HEK293T (cell line): ENCODE measurements around the gene CAMK2D.

ENCODE experiments used
- CTCF ChIA-PET: fragments of 350-600 bp; formaldehyde crosslinking; extraction: SDS; loops from one replicate; lab custom pipeline; 2021; ENCODE audit warnings: antibody characterized with exemption, inconsistent platforms; lab: Yijun Ruan, JAX
- POLR2A ChIA-PET: fragments of 350-600 bp; formaldehyde crosslinking; extraction: SDS; loops from one replicate; lab custom pipeline; 2020; ENCODE audit warnings: antibody characterized with exemption, inconsistent platforms; lab: Yijun Ruan, JAX
- DNase-seq: peaks from one replicate; pipeline ENCODE4 v3.0.0; 2012; ENCODE audit warnings: mixed read lengths; ENCODE audit errors: extremely low spot score
- ARNT ChIP-seq: fragments of 450-650 bp; IDR thresholded peaks from 2 replicates; pipeline ENCODE4 v1.6.1; 2017; ENCODE audit warnings: mild to moderate bottlenecking
- BHLHE40 ChIP-seq: fragments of 450-650 bp; IDR thresholded peaks from 2 replicates; pipeline ENCODE4 v1.6.1; 2016; ENCODE audit warnings: mild to moderate bottlenecking, moderate library complexity, borderline replicate concordance
- CTBP1 ChIP-seq: fragments of 450-650 bp; IDR thresholded peaks from 2 replicates; pipeline ENCODE4 v1.6.1; 2016; ENCODE audit warnings: borderline replicate concordance
- ELF4 ChIP-seq: fragments of 450-650 bp; IDR thresholded peaks from 2 replicates; pipeline ENCODE4 v1.6.1; 2017; ENCODE audit warnings: antibody characterized with exemption
- FOXA1 ChIP-seq: fragments of 450-650 bp; IDR thresholded peaks from 2 replicates; pipeline ENCODE4 v1.6.1; 2016; ENCODE audit warnings: mild to moderate bottlenecking
- FOXK2 ChIP-seq: fragments of 450-650 bp; IDR thresholded peaks from 2 replicates; pipeline ENCODE4 v1.6.1; 2016; ENCODE audit warnings: mild to moderate bottlenecking
- FOXM1 ChIP-seq: fragments of 450-650 bp; IDR thresholded peaks from 2 replicates; pipeline ENCODE4 v1.6.1; 2017; ENCODE audit warnings: mild to moderate bottlenecking, borderline replicate concordance
- HDGF ChIP-seq: fragments of 450-650 bp; IDR thresholded peaks from 2 replicates; pipeline ENCODE4 v1.6.1; 2017; ENCODE audit warnings: antibody characterized with exemption, borderline replicate concordance
- L3MBTL2 ChIP-seq: fragments of 450-650 bp; conservative IDR thresholded peaks from 2 replicates; pipeline ENCODE4 v1.6.1; 2016; ENCODE audit warnings: mild to moderate bottlenecking
- LEF1 ChIP-seq: fragments of 450-650 bp; IDR thresholded peaks from 2 replicates; pipeline ENCODE4 v1.6.1; 2017; ENCODE audit warnings: mild to moderate bottlenecking, borderline replicate concordance
- NFRKB ChIP-seq: fragments of 450-650 bp; IDR thresholded peaks from 2 replicates; pipeline ENCODE4 v1.6.1; 2016; ENCODE audit warnings: mild to moderate bottlenecking, moderate library complexity
- PKNOX1 ChIP-seq: fragments of 450-650 bp; IDR thresholded peaks from 2 replicates; pipeline ENCODE4 v1.6.1; 2016
- SP1 ChIP-seq: fragments of 450-650 bp; IDR thresholded peaks from 2 replicates; pipeline ENCODE4 v1.6.1; 2017
- SUZ12 ChIP-seq: fragments of 450-650 bp; IDR thresholded peaks from 2 replicates; pipeline ENCODE4 v1.6.1; 2016; ENCODE audit warnings: mild to moderate bottlenecking
- TARDBP ChIP-seq: fragments of 450-650 bp; IDR thresholded peaks from 2 replicates; pipeline ENCODE4 v1.6.1; 2016
- ZNF384 ChIP-seq: fragments of 450-650 bp; IDR thresholded peaks from 2 replicates; pipeline ENCODE4 v1.6.1; 2016

Gene CAMK2D

GRCh38 chr4:113684534-113685091 lies 76.9 kb downstream of the CAMK2D start:
- TF ChIP-seq FOXA1 = no peak
- TF ChIP-seq TARDBP = no peak
- TF ChIP-seq PKNOX1 = no peak
- TF ChIP-seq ELF4 = no peak
- DNase-seq = peak; percentile 49
- ChIA-PET CTCF (interaction anchor here (0.6 to 1.4 kb wide), 5 partner anchors 11 to 137 kb away, joined by 3 to 8 read pairs (median 4); no protein-coding TSS in a partner anchor), POLR2A (no interaction called here)

GRCh38 chr4:113682730-113683537 lies 78.6 kb downstream of the CAMK2D start:
- no peak for DNase-seq
- no peak for TF ChIP-seq SUZ12
- no peak for TF ChIP-seq BHLHE40
- TF ChIP-seq ARNT = no peak
- no peak for TF ChIP-seq NFRKB
- no peak for TF ChIP-seq FOXK2
- no peak for TF ChIP-seq FOXM1
- TF ChIP-seq L3MBTL2 = no peak
- no peak for TF ChIP-seq CTBP1
- no peak for TF ChIP-seq TARDBP
- no peak for TF ChIP-seq SP1
- no peak for TF ChIP-seq FOXA1
- no peak for TF ChIP-seq PKNOX1
- TF ChIP-seq HDGF = no peak
- TF ChIP-seq LEF1 = no peak
- TF ChIP-seq ZNF384 = no peak
- no peak for TF ChIP-seq ELF4
- POLR2A ChIA-PET = no interaction called here
- CTCF ChIA-PET = no interaction called here

GRCh38 chr4:113678641-113679040 lies 82.9 kb downstream of the CAMK2D start:
- ChIA-PET CTCF (interaction anchor here (0.7 kb wide), 2 partner anchors 23 to 30 kb away, joined by 3 to 4 read pairs; no protein-coding TSS in a partner anchor), POLR2A (no interaction called here)

GRCh38 chr4:113677325-113677724 lies 84.2 kb downstream of the CAMK2D start:
- CTCF ChIA-PET = no interaction called here
- POLR2A ChIA-PET = no interaction called here
- TF ChIP-seq SUZ12 (no peak), FOXA1 (no peak), CTBP1 (no peak)
- no peak for DNase-seq

More at GRCh38 chr4:113678641-113679040, 82.9 kb downstream of the CAMK2D start:
- DNase-seq = no peak
- TF ChIP-seq CTBP1 (no peak), SUZ12 (no peak), FOXK2 (no peak)

GRCh38 chr4:113675731-113676697 lies 85.5 kb downstream of the CAMK2D start:
- ChIA-PET POLR2A (no interaction called here), CTCF (no interaction called here)
- no peak for TF ChIP-seq TARDBP
- no peak for TF ChIP-seq SUZ12
- no peak for TF ChIP-seq NFRKB
- no peak for TF ChIP-seq HDGF
- TF ChIP-seq FOXA1 = no peak
- TF ChIP-seq BHLHE40 = no peak
- no peak for DNase-seq

- POLR2A ChIA-PET = no interaction called here
- no peak for DNase-seq
- CTCF ChIA-PET = interaction anchor here (1.0 kb wide), 1 partner anchor 111 kb away, joined by 3 read pairs; no protein-coding TSS in a partner anchor
- TF ChIP-seq PKNOX1 (no peak), FOXA1 (no peak), NFRKB (no peak), ZNF384 (no peak), FOXM1 (no peak), CTBP1 (no peak)
Observed at GRCh38 chr4:113674733-113675132, 86.8 kb downstream of the CAMK2D start.
